K562 (cell line): ENCODE data around the gene AGPAT3. TPM values are rescaled to one million over a fixed set of nuclear protein-coding genes. Genes with fewer than 3 reads are reported as not detected.

Experiments used
- HIVEP1 ChIP-seq: fragments of 250-450 bp; sonication (Bioruptor Pico); IDR thresholded peaks from 2 replicates; pipeline ENCODE4 v1.4.0; 2020; ENCODE audit warnings: mild to moderate bottlenecking
- LCOR ChIP-seq: sonication (generic); formaldehyde crosslinking; IDR thresholded peaks from 2 replicates; pipeline ENCODE4 v1.8.0; 2022; ENCODE audit warnings: mild to moderate bottlenecking, missing genetic modification reagents
- MBD2 ChIP-seq: sonication (generic); IDR thresholded peaks from 2 replicates; pipeline ENCODE4 v1.6.1; 2016; ENCODE audit warnings: low read depth, borderline replicate concordance
- NELFE ChIP-seq: IDR thresholded peaks from 2 replicates; pipeline ENCODE4 v1.6.1; 2011; ENCODE audit warnings: mild to moderate bottlenecking; ENCODE audit not compliant: insufficient read depth, insufficient read length
- PHTF2 ChIP-seq: fragments of 250-450 bp; sonication (Bioruptor Pico); IDR thresholded peaks from 2 replicates; pipeline ENCODE4 v1.5.0; 2021; ENCODE audit warnings: mild to moderate bottlenecking
- RBM14 ChIP-seq: fragments of 200-400 bp; formaldehyde crosslinking; IDR thresholded peaks from 2 replicates; pipeline ENCODE4 v1.6.1; 2018; ENCODE audit warnings: low read depth, mild to moderate bottlenecking, low read length, moderate library complexity, borderline replicate concordance; ENCODE audit not compliant: insufficient read depth
- RFX1 ChIP-seq: fragments of 450-650 bp; IDR thresholded peaks from 2 replicates; pipeline ENCODE4 v1.6.1; 2016; ENCODE audit warnings: mild to moderate bottlenecking, moderate library complexity
- SMARCC2 ChIP-seq: fragments of 450-650 bp; IDR thresholded peaks from 2 replicates; pipeline ENCODE4 v1.6.1; 2017; ENCODE audit warnings: antibody characterized with exemption, moderate library complexity, mild to moderate bottlenecking, low read depth
- SMARCE1 ChIP-seq: fragments of 450-650 bp; IDR thresholded peaks from 2 replicates; pipeline ENCODE4 v1.7.1; 2016; ENCODE audit warnings: mild to moderate bottlenecking
- SP2 ChIP-seq: IDR thresholded peaks from 2 replicates; pipeline ENCODE4 v1.6.1; 2011; ENCODE audit warnings: mild to moderate bottlenecking, low read depth, low read length, moderate library complexity; ENCODE audit not compliant: poor library complexity, severe bottlenecking; ENCODE audit errors: extremely low read depth
- ZBTB11 ChIP-seq, 3 experiments: fragments of 200-800 bp in 1 of 3; fragments of 250-450 bp in 1 of 3; fragments of 450-650 bp in 1 of 3; sonication (Bioruptor Pico) in 1 of 3; sonication (Bioruptor generic) in 1 of 3; formaldehyde crosslinking in 1 of 3; IDR thresholded peaks; 2 replicates each; pipeline versions ENCODE4 v1.6.1 to v1.8.0; 2016 to 2022; ENCODE audit warnings: mild to moderate bottlenecking in 2 of 3, missing genetic modification characterization in 2 of 3, missing compliant biosample characterization in 1 of 3, moderate library complexity in 1 of 3
- ZKSCAN1 ChIP-seq: fragments of 150-350 bp; IDR thresholded peaks from 2 replicates; pipeline ENCODE4 v1.6.1; 2016; ENCODE audit warnings: low read depth, low read length
- ZNF232 ChIP-seq: sonication (generic); formaldehyde crosslinking; IDR thresholded peaks from 2 replicates; pipeline ENCODE4 v1.8.0; 2022; ENCODE audit warnings: mild to moderate bottlenecking, missing genetic modification reagents
- ZNF407 ChIP-seq: fragments of 450-650 bp; IDR thresholded peaks from 2 replicates; pipeline ENCODE4 v1.6.1; 2016; ENCODE audit warnings: low read depth
- ZSCAN29 ChIP-seq: fragments of 450-650 bp; IDR thresholded peaks from 2 replicates; pipeline ENCODE4 v1.6.1; 2017
- polyA plus RNA-seq, 8 experiments: library from polyadenylated mRNA; depleted of rRNA in 4 of 8; stranded (reverse) in 5 of 8; unstranded in 3 of 8; fragments of >200 nt; fragmentation: Nextera tagmentation in 2 of 8; fragmentation: Illumina TruSeq in 1 of 8; extraction: Ambion mirVana in 2 of 8; extraction: Trizol in 1 of 8; gene quantifications; 2 replicates each; pipeline versions ENCODE4 v1.2.1 to v1.2.3, GENCODE V29; 2011 to 2014; ENCODE audit warnings: inconsistent platforms in 1 of 8, missing spikeins in 1 of 8
- total RNA-seq, 7 experiments: library from RNA; depleted of rRNA in 6 of 7; stranded (reverse); fragments of >200 nt in 6 of 7; fragmentation: Illumina TruSeq in 2 of 7; extraction: Trizol in 2 of 7; gene quantifications; 2 replicates each; pipeline versions ENCODE4 v1.2.1 to v1.2.3, GENCODE V29; 2011 to 2021; ENCODE audit warnings: low replicate concordance in 1 of 7

The AGPAT3 gene
- total and polyA plus RNA-seq, 9 of the 15 experiments (the other 6 are each of a cell fraction or from before 2014, with no cell fraction given) = 1.5 to 88.4 (median 35.7) TPM

GRCh38 chr21:43884012-43884860 lies 19.2 kb downstream of the AGPAT3 start (continued):
- peak in 1 of 3 experiments; percentile 57; a peak in 1 of 6 replicates for TF ChIP-seq ZBTB11 (CRISPR knock-in tag; IDR thresholded peaks at IDR 0.05)
- no peak for TF ChIP-seq ZKSCAN1
- no peak for TF ChIP-seq ZNF407
- no peak for TF ChIP-seq SP2
- TF ChIP-seq RFX1 = no peak
- TF ChIP-seq ZSCAN29 = peak; percentile 51; the same call in 1 of the 2 replicates
- 0 out of 2 replicates have a peak, but pooled peaks have one; percentile 25 for TF ChIP-seq SMARCC2
- TF ChIP-seq PHTF2 (CRISPR knock-in tag) = no peak
- TF ChIP-seq RBM14 = 0 out of 2 replicates have a peak, but pooled peaks have one; percentile 55
- TF ChIP-seq NELFE = no peak
- no peak for TF ChIP-seq ZNF232 (CRISPR knock-in tag)
- 0 out of 2 replicates have a peak, but pooled peaks have one; percentile 32 for TF ChIP-seq LCOR
- 0 out of 2 replicates have a peak, but pooled peaks have one; percentile 11 for TF ChIP-seq HIVEP1 (CRISPR knock-in tag)
- TF ChIP-seq MBD2 = peak; percentile 64; the same call in 1 of the 2 replicates
- peak; percentile 84 for TF ChIP-seq SMARCE1
